ENCODE results near the gene RABGAP1L.

- TF ChIP-seq EZH2 (IDR thresholded peaks at IDR 0.05) (no peak), POLR2AphosphoS5 (IDR thresholded peaks at IDR 0.05; ENCODE audit: borderline replicate concordance, low read depth, low read length) (no peak), FOXP2 (optimal IDR thresholded peaks at IDR 0.05; ENCODE audit: control extremely low read depth, extremely low read length, insufficient read depth) (no peak)
These were observed 483.1 kb downstream of the RABGAP1L start for GRCh38 chr1:174642393-174642792.
